Urinary bladder (tissue), 4 donors: ENCODE measurements around the gene ARHGEF7. TPM values are rescaled to one million over a fixed set of nuclear protein-coding genes. Genes with fewer than 3 reads are reported as not detected.

Experiments
- DNase-seq: peaks from one replicate; pipeline ENCODE4 v3.0.0-alpha.2; 2015; ENCODE audit errors: extremely low spot score
- H3K27ac ChIP-seq: one replicate; pipeline ENCODE4 v1.5.1; 2013; ENCODE audit warnings: low read depth, mild to moderate bottlenecking, moderate library complexity
- H3K36me3 ChIP-seq: one replicate; pipeline ENCODE4 v1.6.1; 2013; ENCODE audit warnings: mild to moderate bottlenecking, moderate library complexity; ENCODE audit not compliant: insufficient read depth
- H3K4me1 ChIP-seq: one replicate; pipeline ENCODE4 v1.6.1; 2013; ENCODE audit warnings: mild to moderate bottlenecking, moderate library complexity; ENCODE audit not compliant: insufficient read depth
- H3K4me3 ChIP-seq: one replicate; pipeline ENCODE4 v1.5.1; 2013; ENCODE audit warnings: low read depth, low read length
- WGBS: extraction: QIAGEN DNeasy Blood & Tissue Kit; methylation state at CpG from one replicate; pipeline ENCODE4 v1.1.7; 2013; 5-methylcytosine and 5-hydroxymethylcytosine counted together
- polyA plus RNA-seq: library from polyadenylated mRNA; stranded (reverse); fragments of 200-250 nt; gene quantifications from one replicate; pipeline ENCODE4 v1.2.3, GENCODE V29; 2013
- total RNA-seq: library from RNA; depleted of rRNA; stranded (reverse); fragments of >200 nt; gene quantifications from one replicate; pipeline ENCODE4 v1.2.3, GENCODE V29; 2014
- donor health status: healthy with polysubstance abuse.
- donor health status: healthy.

The ARHGEF7 gene
- total and polyA plus RNA-seq, 2 donors: 29.8 to 148 TPM

DNA sequence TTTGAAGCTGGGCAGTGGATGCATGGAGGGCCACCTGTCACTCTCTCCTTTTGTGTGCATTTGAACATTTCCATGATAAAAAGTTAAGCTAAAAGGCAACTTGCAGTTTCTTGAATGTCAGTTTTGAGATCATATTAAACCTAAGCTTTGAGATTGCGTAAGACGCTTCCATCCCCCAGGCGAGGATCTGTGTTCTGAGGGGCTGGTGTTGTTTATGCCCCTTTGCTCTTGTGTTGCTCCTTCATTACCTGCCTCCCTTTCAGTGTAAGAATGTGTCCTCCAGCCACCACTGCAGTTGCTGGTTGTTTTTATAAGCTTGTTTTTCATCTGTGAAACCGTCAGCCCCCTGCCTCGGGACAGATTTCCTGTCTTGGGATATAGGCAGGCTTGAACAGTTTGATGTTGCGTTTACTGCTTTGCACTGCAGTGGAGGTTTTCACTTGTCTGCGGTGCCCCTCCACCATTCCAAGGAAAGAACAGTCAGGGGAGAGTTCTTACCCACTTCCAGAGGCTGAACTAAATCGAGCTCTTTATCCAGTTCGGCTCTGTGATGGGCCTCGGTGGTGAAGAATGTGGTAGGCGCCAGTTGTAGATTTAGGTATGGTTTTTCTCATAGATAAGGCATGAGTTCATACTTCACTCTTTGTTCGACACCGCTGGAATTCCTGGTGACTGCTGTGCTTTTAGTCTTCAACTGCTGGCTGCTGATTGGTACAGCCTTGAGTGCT, 96.8 kb downstream of the ARHGEF7 start:
- no peak overlapping the region for H3K4me3 ChIP-seq

DNA sequence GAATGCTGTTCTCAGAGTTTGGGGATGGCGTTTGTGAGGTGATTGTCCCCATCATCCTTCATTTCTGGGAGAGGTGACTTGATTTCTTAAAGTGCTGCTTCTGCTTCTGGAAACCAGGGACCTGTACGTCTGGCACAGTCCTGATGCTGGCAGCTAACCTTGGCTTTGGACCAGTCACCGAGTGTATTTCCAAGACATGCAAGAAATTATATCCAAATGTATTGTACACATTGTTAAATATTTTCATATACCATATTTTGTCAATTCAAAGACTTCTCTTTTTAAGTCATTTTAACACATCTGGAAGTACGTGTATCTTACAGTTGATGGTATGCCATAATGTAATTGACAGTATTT, 97.4 kb downstream of the ARHGEF7 start:
- H3K36me3 ChIP-seq: no peaks in the 10 kb centered on the region
- no peaks in the 10 kb centered on the region for H3K4me1 ChIP-seq
- 57% methylated on average over 4 of the region's 4 CpGs for WGBS
- no peak for DNase-seq
- no peak overlapping the region for H3K27ac ChIP-seq
- H3K4me3 ChIP-seq: no peak overlapping the region

More for the DNA sequence above, 96.8 kb downstream of the ARHGEF7 start:
- no peaks in the 10 kb centered on the region for H3K36me3 ChIP-seq
- no peaks in the 10 kb centered on the region for H3K4me1 ChIP-seq
- WGBS: 65% methylated on average over 13 of the region's 13 CpGs
- H3K27ac ChIP-seq: no peak overlapping the region
- DNase-seq: no peak

- Histone ChIP-seq H3K36me3 (no peaks in the 10 kb centered on the region), H3K27ac (no peak overlapping the region), H3K4me1 (no peaks in the 10 kb centered on the region), H3K4me3 (no peak overlapping the region)
- 84% methylated on average over 22 of the region's 22 CpGs for WGBS
- DNase-seq: no peak
Measured at GRCh38 chr13:111213964-111214726, 99.0 kb downstream of the ARHGEF7 start.

GRCh38 chr13:111215081-111216047, 100.3 kb downstream of the ARHGEF7 start:
- H3K27ac ChIP-seq: no peak overlapping the region
- 85% methylated on average over 19 of the region's 19 CpGs for WGBS
- no peak for DNase-seq
- no peak overlapping the region for H3K4me3 ChIP-seq
- no peaks in the 10 kb centered on the region for H3K4me1 ChIP-seq
- no peaks in the 10 kb centered on the region for H3K36me3 ChIP-seq

DNA sequence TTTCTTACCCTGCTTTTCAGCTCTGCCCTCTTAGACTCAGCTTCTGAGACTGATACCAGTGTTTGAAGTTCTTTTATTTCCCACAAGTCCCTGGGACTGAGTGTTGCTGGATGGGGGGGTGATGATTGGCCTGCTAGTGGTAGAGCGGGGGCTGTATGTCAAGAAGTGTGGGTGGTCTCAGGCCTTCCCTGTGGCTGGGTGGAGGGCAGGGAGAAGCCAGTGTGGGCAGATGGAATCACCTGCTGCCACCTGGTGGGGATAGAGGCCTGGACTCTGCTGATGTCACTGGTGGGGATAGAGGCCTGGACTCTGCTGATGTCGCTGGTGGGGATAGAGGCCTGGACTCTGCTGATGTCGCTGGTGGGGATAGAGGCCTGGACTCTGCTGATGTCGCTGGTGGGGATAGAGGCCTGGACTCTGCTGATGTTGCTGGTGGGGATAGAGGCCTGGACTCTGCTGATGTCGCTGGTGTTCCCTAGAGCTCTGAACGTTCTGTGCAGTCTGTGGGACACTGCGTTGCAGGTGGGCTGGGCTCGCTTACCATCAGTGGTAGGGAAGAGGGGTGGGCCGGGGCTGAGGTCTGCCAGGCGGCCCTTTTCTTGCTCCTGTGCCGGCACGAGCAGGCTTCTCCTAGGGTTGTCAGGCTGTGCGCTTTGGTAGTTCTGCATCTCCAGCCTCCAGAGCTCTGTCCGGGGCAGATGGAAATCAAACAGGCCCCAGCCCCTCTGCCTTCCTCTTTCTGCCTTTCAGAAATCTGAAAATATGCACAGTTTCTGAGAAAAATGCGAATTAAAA, 101.3 kb downstream of the ARHGEF7 start:
- no peak for DNase-seq
- no peaks in the 10 kb centered on the region for H3K4me1 ChIP-seq

DNA sequence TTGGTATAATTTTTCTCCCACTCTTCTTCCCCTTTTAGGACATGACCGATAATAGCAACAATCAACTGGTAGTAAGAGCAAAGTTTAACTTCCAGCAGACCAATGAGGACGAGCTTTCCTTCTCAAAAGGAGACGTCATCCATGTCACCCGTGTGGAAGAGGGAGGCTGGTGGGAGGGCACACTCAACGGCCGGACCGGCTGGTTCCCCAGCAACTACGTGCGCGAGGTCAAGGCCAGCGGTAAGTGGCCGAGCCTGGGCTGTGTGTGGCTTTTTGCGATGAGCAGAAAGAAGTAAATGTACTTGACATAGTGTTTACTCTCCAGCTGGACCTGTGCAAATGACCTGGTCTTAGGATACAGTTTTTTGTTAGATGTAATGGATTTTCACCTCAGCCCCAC, 102.5 kb downstream of the ARHGEF7 start:
- no peak for DNase-seq
- WGBS: 80% methylated on average over 13 of the region's 13 CpGs
- H3K4me1 ChIP-seq: no peaks in the 10 kb centered on the region

More for the DNA sequence above, 101.3 kb downstream of the ARHGEF7 start:
- Histone ChIP-seq H3K27ac (no peak overlapping the region), H3K36me3 (no peaks in the 10 kb centered on the region), H3K4me3 (no peak overlapping the region)
- WGBS: 83% methylated on average over 15 of the region's 15 CpGs

GRCh38 chr13:111219280-111219679, 104.2 kb downstream of the ARHGEF7 start:
- DNase-seq: no peak
- no peaks in the 10 kb centered on the region for H3K36me3 ChIP-seq
- H3K4me1 ChIP-seq: no peaks in the 10 kb centered on the region
- WGBS: 29% methylated on average over 4 of the region's 4 CpGs
- no peak overlapping the region for H3K4me3 ChIP-seq
- no peak overlapping the region for H3K27ac ChIP-seq

More for the DNA sequence above, 102.5 kb downstream of the ARHGEF7 start:
- H3K4me3 ChIP-seq: no peak overlapping the region
- H3K36me3 ChIP-seq: no peaks in the 10 kb centered on the region
- H3K27ac ChIP-seq: no peak overlapping the region

GRCh38 chr13:111219950-111220349, 104.8 kb downstream of the ARHGEF7 start:
- 81% methylated on average over 8 of the region's 8 CpGs for WGBS
- DNase-seq: no peak
- Histone ChIP-seq H3K4me3 (no peak overlapping the region), H3K4me1 (no peaks in the 10 kb centered on the region), H3K36me3 (no peaks in the 10 kb centered on the region), H3K27ac (no peak overlapping the region)

DNA sequence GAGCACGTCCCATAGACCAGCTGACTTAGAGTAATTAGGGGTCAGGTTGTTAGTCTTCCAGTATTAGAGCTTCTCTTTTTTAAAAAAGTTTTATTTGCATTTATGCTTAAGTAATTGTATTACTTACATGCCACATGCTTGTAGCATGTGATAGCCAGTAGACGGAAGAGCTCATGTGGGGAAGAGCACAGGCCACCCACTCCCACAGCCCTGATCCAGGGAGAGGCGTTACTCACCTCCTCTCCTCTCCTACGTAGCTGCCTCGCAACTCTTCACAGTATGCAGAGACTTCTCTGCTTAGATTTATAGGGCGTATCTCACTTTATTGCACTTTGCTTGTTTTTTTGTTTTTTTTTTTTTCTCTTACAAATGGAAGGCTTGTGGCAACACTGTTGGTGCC, 110.1 kb downstream of the ARHGEF7 start:
- no peak overlapping the region for H3K27ac ChIP-seq
- no peak for DNase-seq
- no peak overlapping the region for H3K4me3 ChIP-seq
- 94% methylated on average over 6 of the region's 6 CpGs for WGBS
- H3K4me1 ChIP-seq: no peaks in the 10 kb centered on the region
- no peaks in the 10 kb centered on the region for H3K36me3 ChIP-seq

DNA sequence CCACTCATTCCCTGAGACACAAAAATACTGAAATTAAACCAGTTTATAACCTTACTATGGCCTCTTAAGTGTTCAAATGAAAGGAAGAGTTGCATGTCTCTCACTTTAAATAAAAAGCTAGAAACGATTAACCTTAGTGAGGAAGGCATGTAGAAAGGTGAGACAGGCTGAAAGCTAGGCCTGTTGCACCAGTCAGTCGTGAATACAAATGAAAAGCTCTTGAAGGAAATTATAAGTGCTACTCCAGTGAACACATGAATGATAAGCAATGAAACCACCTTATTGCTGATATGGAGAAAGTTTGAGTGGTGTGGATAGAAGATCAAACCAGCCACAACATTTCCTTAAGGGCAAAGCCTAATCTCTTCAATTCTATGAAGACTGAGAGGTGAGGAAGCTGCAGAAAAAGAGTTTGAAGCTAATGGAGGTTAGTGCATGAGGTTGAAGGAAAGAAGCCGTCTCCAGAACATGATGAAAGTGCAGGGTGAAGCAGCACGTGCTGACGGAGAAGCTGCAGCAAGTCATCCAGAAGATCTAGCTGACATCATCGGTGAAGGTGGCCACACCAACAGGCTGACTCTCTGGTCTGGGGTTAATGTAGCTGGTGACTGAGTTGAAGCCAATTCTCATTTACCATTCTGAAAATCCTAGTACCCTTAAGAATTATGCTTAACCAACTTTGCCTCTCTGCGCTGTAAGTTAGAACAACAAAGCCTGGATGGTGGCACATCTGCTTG, 110.9 kb downstream of the ARHGEF7 start:
- no peak for DNase-seq
- Histone ChIP-seq H3K4me1 (no peaks in the 10 kb centered on the region), H3K27ac (no peak overlapping the region), H3K36me3 (no peaks in the 10 kb centered on the region), H3K4me3 (no peak overlapping the region)
- 92% methylated on average over 7 of the region's 7 CpGs for WGBS

DNA sequence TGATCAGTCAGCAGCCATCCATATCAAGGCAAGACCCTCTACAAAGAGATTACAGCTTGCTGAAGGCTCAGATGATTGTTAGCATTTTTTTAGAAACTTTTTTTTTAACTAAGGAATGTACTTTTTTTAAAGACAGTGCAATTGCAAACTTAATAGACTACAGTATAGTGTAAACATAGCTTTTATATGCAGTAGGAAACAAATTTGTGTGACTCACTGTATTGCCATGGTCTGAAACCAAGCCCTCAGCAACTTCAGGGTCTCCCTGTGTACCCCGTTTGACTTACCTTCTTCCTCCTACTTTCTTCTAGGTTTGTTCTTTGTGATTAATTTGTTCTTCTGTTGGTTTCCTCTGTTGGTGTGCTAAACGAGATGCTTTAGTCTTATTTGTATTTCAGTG, 112.3 kb downstream of the ARHGEF7 start:
- no peak overlapping the region for H3K27ac ChIP-seq
- no peak for DNase-seq
- WGBS: 64% methylated on average over 2 of the region's 2 CpGs
- H3K36me3 ChIP-seq: no peaks in the 10 kb centered on the region
- no peaks in the 10 kb centered on the region for H3K4me1 ChIP-seq
- no peak overlapping the region for H3K4me3 ChIP-seq

- no peak for DNase-seq
- WGBS: 89% methylated on average over 27 of the region's 27 CpGs
- no peak overlapping the region for H3K4me3 ChIP-seq
- H3K36me3 ChIP-seq: no peaks in the 10 kb centered on the region
- no peaks in the 10 kb centered on the region for H3K4me1 ChIP-seq
- no peak overlapping the region for H3K27ac ChIP-seq
Measured at GRCh38 chr13:111228262-111229144, 113.4 kb downstream of the ARHGEF7 start.
